Mucosa of rectum (tissue), 2 donors: ENCODE measurements around the gene YBX2.

Experiments
- H3K27ac ChIP-seq, 2 donors: one replicate each; pipeline ENCODE4 v1.7.0; 2013; ENCODE audit warnings: inconsistent platforms in 2 of 2, low read depth in 2 of 2, low read length in 2 of 2
- H3K27me3 ChIP-seq, 2 donors: one replicate each; pipeline ENCODE4 v1.7.0; 2013; ENCODE audit warnings: low read length in 2 of 2; ENCODE audit not compliant: control insufficient read depth in 2 of 2, insufficient read depth in 2 of 2
- H3K36me3 ChIP-seq, 2 donors: one replicate each; pipeline ENCODE4 v1.7.0; 2013; ENCODE audit warnings: low read length in 2 of 2; ENCODE audit not compliant: control insufficient read depth in 2 of 2, insufficient read depth in 2 of 2
- H3K4me1 ChIP-seq, 2 donors: one replicate each; pipeline ENCODE4 v1.7.0; 2013; ENCODE audit warnings: low read length in 2 of 2, mild to moderate bottlenecking in 1 of 2; ENCODE audit not compliant: control insufficient read depth in 2 of 2, insufficient read depth in 2 of 2
- H3K4me3 ChIP-seq, 2 donors: one replicate each; pipeline ENCODE4 v1.7.0; 2013; ENCODE audit warnings: low read length in 2 of 2
- H3K9ac ChIP-seq, 2 donors: one replicate each; pipeline ENCODE4 v1.7.0; 2013; ENCODE audit warnings: low read length in 2 of 2, low read depth in 1 of 2, mild to moderate bottlenecking in 1 of 2
- H3K9me3 ChIP-seq, 2 donors: one replicate each; pipeline ENCODE4 v1.7.0; 2013; ENCODE audit warnings: low read length in 2 of 2; ENCODE audit not compliant: control insufficient read depth in 2 of 2
- donor health status: healthy.
- donor health status: Normal muscosa, but diverticular disease.

The YBX2 gene

DNA sequence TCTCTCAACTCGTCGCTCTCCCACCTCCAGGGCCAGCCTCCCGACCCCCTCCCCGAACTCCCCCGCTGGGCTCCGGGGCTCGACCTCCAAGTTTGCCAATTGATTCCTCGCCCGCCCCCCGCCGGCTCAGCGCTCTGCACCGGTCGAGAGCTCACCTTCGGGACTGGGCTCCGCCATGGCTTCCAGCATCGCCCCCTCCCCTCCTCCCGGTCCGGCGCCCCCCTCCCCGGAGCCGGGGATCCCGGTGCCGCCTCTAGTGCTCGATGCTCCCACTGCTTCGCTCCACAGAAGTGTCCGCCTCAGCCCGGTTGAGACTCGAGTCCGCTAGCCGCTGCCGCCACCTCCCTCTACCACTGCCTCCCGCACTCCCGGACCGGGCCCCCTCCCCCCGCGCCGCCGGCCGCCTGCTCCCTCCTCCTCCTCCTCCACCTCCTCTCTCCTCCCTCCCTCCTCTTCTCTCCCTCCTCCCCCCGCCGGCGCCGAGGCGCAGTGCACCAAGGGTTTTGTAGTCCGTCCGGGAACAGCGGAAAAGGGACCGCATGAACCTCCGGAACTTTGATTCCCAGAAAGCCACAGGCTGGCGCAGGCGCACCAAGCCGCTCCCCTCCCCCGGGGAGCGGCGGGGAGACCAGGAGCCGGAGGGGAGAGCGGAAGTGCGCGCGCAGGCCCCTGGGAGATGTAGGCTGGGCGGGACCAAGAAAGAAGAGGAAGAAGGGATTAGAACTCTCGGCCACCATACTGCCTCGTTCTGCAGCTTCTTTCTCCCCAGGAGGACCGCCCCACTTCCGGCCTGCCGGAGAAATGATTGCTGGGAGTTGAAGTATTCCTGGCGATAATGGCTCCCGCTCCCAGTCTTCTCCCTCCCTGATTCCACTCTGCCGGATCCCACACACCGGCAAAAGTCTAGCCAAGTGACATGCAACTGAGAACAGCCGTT lies 55.1 kb downstream of the YBX2 start, which contains the start of gene PHF23:
Gene PHF23, minus strand, starts transcription at position 367 of the 937 bp plus-strand sequence. Its CDS starts 178 bp downstream, at position 189.
- Histone ChIP-seq H3K27ac (peak within 1 kb of the TSS; percentile 89 to 97), H3K9me3 (no peaks in the 10 kb centered on the region), H3K27me3 (no peaks in the 10 kb centered on the region), H3K9ac (peak within 1 kb of the TSS; percentile 98), H3K36me3 (peaks cover 19 to 33% of the 10 kb centered on the region in 2 donors), H3K4me1 (peaks cover 38 to 40% of the 10 kb centered on the region in 2 donors), H3K4me3 (peak within 1 kb of the TSS; percentile 87 to 99)

GRCh38 chr17:7238420-7239090 lies 55.9 kb downstream of the YBX2 start:
- H3K4me3 ChIP-seq = peak overlapping the region; percentile 87 to 93
- H3K27ac ChIP-seq = peak overlapping the region; percentile 89 to 97
- peaks cover 43% of the 10 kb centered on the region in 2 donors for H3K4me1 ChIP-seq
- H3K36me3 ChIP-seq = peaks cover 15 to 26% of the 10 kb centered on the region in 2 donors
- no peaks in the 10 kb centered on the region for H3K27me3 ChIP-seq
- no peaks in the 10 kb centered on the region for H3K9me3 ChIP-seq
- H3K9ac ChIP-seq = peak overlapping the region; percentile 91 to 98
